SK-MEL-5 (cell line): ENCODE measurements around the gene RNF217. TPM values are rescaled to one million over a fixed set of nuclear protein-coding genes. Genes with fewer than 3 reads are reported as not detected.
A peak's percentile ranks its signal among the peaks of the same experiment; 100 is the strongest.
"Not testable (repeated sequence)": the region's sequence is repeated elsewhere in the genome, so short reads cannot be mapped to it uniquely, and the experiment has no call there.

Source experiments
- DNase-seq: peaks from one replicate; pipeline ENCODE4 v3.0.0-alpha.2; 2016; ENCODE audit warnings: low read depth, low spot score
- in situ Hi-C: cut with HindIII; loops from 2 replicates; pipeline ENCODE4 v1.10.0; 2016; ENCODE audit warnings: low sequenced_read_pairs, high pct_unique_total_duplicates, low pct_unique_long_range_greater_than_20kb
- total RNA-seq: library from RNA; depleted of rRNA; stranded (reverse); fragments of >200 nt; shearing (Covaris generic); gene quantifications from 2 replicates; pipeline ENCODE4 v1.2.3, GENCODE V29; 2014

The RNF217 gene
- total RNA-seq, 1 experiment from 2014 or later, result 11.0 TPM

GRCh38 chr6:124960757-124961463, 1.3 kb upstream of the RNF217 start:
- in situ Hi-C loops, result no loop called here
- no peak for DNase-seq

DNA sequence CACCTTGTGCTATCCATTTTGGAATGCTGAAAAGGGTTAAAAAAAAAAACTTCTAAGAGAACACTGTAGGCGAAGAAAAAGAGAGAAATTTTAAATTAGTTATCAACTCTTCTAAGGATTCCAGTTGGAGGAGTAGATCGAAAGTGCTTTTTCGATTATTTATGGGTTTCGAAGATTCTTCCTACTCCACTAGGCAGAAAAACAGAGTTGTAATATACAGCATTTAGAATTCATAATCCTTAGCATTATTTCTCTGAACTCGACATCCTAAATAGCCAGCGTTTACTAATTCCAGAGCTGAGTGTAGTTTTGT, 817 bp upstream of the RNF217 start:
- in situ Hi-C loops, result no loop called here
- no peak for DNase-seq

- in situ Hi-C loops, result no loop called here
- peak; percentile 28 for DNase-seq
Measured at GRCh38 chr6:124962639-124963415, 590 bp downstream of the RNF217 start.

- DNase-seq, result peak; percentile 27
- in situ Hi-C loops, result no loop called here
Measured at GRCh38 chr6:124963416-124963785, 1.2 kb downstream of the RNF217 start.

DNA sequence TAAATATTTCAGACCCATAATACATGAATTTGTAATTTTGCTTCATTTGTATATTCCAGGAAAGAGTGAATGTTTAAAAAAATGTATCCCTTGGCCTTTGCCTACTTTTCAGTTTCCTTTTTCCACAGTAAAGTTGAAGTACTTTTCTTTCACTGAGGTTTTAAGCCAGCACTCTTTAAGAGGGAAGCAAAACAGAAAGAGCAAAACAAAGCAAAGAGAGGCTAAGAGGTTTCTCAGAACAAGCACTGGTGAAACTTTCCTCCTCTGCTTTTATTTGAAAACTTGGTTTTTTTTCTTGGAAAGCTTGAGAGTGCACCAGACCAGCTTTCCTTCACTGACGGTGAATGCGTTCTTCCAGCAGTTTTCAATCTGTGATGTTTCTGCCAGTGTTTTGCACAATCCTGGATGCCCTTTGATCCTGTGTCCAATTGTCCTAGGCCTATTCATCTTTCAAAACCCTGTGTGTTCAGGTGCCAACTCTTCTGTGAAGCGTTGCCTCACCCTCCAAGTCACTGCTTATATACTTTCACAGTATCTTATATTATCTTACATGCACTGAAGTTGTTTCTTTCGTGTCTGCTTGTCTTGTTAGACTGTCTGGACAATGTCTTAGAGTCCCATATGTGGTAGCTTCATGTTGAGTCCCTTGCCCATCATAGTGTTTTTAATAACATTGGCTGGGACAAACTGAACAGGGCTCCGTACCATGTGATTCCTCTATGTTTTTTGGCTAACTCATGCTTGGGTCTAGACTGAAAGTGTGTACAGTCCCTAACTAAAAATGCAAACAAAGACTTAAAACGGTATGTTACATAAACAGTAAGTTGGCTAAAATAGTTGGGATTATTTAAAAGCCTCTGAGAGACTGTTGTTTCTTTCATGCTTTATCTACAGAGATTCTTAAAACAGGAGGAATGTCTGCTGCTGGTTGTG, 1.9 kb downstream of the RNF217 start:
- in situ Hi-C loops, result no loop called here
- DNase-seq, result peak; percentile 4

DNA sequence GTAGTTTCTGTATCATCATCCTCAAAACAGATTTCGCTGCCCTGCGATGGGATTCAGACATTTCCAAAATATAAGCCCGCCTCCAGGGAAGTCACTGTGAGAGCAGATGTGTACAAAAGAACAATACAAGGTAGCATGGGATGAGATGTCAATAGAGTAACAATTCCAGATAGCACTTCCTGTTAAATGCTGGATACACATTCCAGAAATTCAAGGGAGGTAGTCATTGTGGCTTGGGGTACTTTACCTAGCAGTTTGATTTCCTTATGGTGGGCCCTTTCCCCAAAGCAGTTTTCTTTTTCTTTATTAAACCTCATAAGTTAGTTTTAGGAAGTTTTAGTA, 2.5 kb downstream of the RNF217 start:
- DNase-seq, result no peak
- in situ Hi-C loops, result no loop called here

DNA sequence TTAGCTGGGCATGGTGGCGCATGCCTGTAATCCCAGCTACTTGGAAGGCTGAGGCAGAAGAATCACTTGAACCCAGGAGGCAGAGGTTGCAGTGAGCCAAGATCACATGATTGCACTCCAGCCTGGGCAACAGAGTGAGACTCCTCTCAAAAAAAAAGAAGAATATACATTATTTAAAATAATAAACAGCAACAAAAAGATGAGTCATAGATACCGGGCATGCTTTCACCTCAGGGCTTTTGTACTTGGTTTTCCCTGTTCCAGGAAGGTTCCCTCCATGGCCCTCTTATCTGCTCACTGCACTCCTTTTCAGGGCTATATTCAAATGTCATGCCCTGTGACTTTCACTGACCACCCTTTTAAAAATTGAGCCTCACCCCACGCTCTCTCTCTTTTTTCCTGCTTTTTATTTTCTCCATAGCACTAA, 3.2 kb downstream of the RNF217 start:
- in situ Hi-C loops, DNase-seq: not testable (repeated sequence)

GRCh38 chr6:124967444-124967843, 5.2 kb downstream of the RNF217 start:
- in situ Hi-C loops, result no loop called here
- no peak for DNase-seq

- in situ Hi-C loops, result no loop called here
- peak; percentile 23 for DNase-seq
Measured at GRCh38 chr6:124968401-124968800, 6.2 kb downstream of the RNF217 start.

DNA sequence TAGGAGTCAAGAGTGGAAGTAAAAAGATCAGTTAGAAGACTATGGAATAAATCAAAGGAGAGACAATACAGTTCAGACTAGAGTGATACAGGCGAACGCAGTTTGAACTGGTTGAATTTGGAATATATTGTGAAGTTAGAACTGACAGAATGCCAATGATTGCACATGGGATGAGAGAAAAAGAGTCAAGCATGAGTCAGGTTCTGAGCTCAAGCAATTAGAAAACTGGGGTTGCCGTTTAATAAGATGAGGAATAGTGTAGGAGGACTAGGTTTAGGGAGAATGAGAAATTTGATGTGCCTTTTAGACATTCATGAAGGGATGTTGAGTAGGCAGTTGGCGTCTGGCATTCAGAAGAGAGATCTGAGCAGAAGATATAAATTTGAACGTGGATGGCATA, 8.0 kb downstream of the RNF217 start:
- DNase-seq, result no peak
- in situ Hi-C loops, result no loop called here

GRCh38 chr6:124970763-124971162, 8.5 kb downstream of the RNF217 start:
- in situ Hi-C loops, result no loop called here
- DNase-seq, result no peak

DNA sequence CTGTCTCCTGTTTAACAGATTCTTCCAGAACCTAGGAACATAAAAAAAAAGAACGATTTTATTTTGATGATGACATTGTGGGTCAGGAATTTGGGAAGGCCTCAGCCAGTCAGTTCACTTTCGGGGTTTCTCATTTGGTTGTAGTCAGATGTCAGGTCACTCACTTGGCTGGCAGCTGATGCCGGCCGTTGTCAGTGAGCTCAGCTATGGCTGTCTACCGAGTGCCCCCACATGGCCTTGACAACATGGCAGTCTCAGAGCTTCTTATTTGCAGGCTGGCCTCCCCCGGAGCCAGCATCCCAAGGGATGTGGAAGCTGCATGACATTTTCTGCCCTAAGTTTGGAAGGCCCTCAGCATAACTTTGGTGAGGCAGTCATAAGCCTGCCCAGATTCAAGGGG, 11.5 kb downstream of the RNF217 start:
- in situ Hi-C loops, result no loop called here
- DNase-seq, result no peak

DNA sequence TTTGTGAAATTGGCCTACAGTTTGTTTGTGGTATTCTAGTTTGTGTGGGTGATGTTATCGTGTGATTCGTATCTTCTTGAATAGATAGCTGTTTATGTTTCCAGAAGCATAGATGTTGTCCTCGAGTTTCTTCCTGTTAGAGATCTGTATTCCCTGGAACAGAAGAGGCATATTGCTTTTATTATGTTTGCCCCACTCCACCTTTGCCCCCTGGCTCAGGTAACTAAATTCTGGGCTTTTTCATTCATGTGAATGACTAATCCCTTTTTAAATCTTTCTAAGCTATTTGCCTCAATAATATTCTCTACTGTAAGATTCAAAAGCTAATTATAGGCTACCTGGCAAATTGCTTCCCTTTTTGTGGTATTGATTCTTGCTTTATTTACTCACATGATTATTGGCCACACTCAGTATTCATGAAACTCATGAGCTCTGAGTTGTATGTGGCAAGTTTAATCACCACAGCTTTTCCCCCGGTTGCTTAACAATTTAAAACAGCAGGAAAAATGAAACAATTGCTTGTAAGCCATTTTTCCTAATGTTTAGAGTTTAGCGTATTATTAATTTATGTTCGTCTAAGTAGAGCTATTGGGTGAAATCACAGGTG, 12.6 kb downstream of the RNF217 start:
- in situ Hi-C loops, result no loop called here
- DNase-seq, result no peak

GRCh38 chr6:124977067-124977908, 15.1 kb downstream of the RNF217 start:
- in situ Hi-C loops, result no loop called here
- no peak for DNase-seq

- no peak for DNase-seq
- in situ Hi-C loops, result no loop called here
Measured at GRCh38 chr6:124978451-124979293, 16.4 kb downstream of the RNF217 start.

DNA sequence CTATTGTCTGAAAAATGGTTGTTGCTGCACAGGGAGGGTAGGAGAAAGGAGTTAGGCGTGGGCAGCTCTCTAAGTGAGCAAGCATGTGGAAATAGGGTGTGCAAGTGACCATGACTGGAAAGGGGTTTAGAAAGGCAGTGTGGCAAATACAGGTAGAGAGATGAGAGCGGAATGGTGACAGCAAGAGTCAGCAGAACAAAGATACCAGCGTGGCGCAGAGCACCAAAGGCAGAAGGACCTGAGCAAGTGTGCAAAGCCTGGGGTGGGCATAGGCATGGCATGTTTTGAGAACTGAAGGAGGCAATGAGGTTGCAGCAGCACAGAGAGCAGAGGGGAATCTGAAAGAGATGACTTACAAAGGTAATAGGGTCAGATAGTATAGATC, 17.0 kb downstream of the RNF217 start:
- DNase-seq, result no peak
- in situ Hi-C loops, result no loop called here
